Measurements from ENCODE around the gene MBNL2. TPM values are rescaled to one million over a fixed set of nuclear protein-coding genes. Genes with fewer than 3 reads are reported as not detected.

MBNL2 gene
- 9.7 to 13.3 TPM (median 12.7 TPM) in 5 replicates for total RNA-seq (2022; extraction: Qiagen RNA extraction)

GRCh38 chr13:97221989-97222700 lies at the start of gene MBNL2:
MBNL2 (plus strand) TSS chr13:97222333; CDS start chr13:97276236, 53,903 bp downstream.

GRCh38 chr13:97433727-97434396 lies 211.7 kb downstream of the MBNL2 start, which contains the start of gene RAP2A:
RAP2A (plus strand) TSS chr13:97434169; CDS start chr13:97434471, 302 bp downstream.

Other genes with a start within 250 kb of the MBNL2 start
- not detected in 5 replicates for gene OXGR1, start 227.9 kb upstream of the MBNL2 start, total RNA-seq (2022; extraction: Qiagen RNA extraction)
- 3.9 to 5.8 TPM (median 4.9 TPM) in 5 replicates for gene RAP2A, start 211.8 kb downstream of the MBNL2 start, total RNA-seq (2022; extraction: Qiagen RNA extraction)

Data from A549 treated with Mapracorat at 1 μM for 4 hours (cell line).